Glutamatergic neuron (in vitro differentiated cells): ENCODE results near the gene CALN1. TPM values are rescaled to one million over a fixed set of nuclear protein-coding genes. Genes with fewer than 3 reads are reported as not detected.

Experiments
- DNase-seq: peaks from one replicate; pipeline ENCODE4 v3.0.0; 2022
- H3K27ac Mint-ChIP-seq: one replicate; pipeline ENCODE4 v1.8.0; 2020; ENCODE audit warnings: mild to moderate bottlenecking, mixed read lengths, inconsistent platforms; ENCODE audit not compliant: unreplicated experiment
- H3K27me3 Mint-ChIP-seq: one replicate; pipeline ENCODE4 v1.8.0; 2020; ENCODE audit warnings: mild to moderate bottlenecking, moderate library complexity, mixed read lengths, inconsistent platforms; ENCODE audit not compliant: unreplicated experiment
- H3K36me3 Mint-ChIP-seq: one replicate; pipeline ENCODE4 v1.8.0; 2020; ENCODE audit warnings: mild to moderate bottlenecking, mixed read lengths, inconsistent platforms; ENCODE audit not compliant: unreplicated experiment
- H3K4me1 Mint-ChIP-seq: one replicate; pipeline ENCODE4 v1.8.0; 2020; ENCODE audit warnings: mild to moderate bottlenecking, low read depth, mixed read lengths, inconsistent platforms; ENCODE audit not compliant: unreplicated experiment
- H3K4me3 Mint-ChIP-seq: one replicate; pipeline ENCODE4 v1.8.0; 2020; ENCODE audit warnings: mild to moderate bottlenecking, mixed read lengths, inconsistent platforms; ENCODE audit not compliant: unreplicated experiment
- H3K9me3 Mint-ChIP-seq: one replicate; pipeline ENCODE4 v1.8.0; 2020; ENCODE audit warnings: mild to moderate bottlenecking, moderate library complexity, mixed read lengths, inconsistent platforms; ENCODE audit not compliant: unreplicated experiment
- total RNA-seq: library from RNA; stranded (reverse); fragmentation: NEBNext Ultra II Directional; extraction: Animal tissue kit (Norgen Biotek cat#: 25700); gene quantifications from one replicate; pipeline ENCODE4 v1.2.1, GENCODE V29; 2021; ENCODE audit not compliant: unreplicated experiment
- TF ChIP-seq, protein P1 (sequence below): fragments of 200-600 bp; sonication (generic); IDR thresholded peaks from one replicate; pipeline ENCODE4 v1.5.0; 2021; ENCODE audit not compliant: partially characterized antibody, unreplicated experiment

The CALN1 gene
- total RNA-seq, 1 donor from 2014 or later = 3.5 TPM

DNA sequence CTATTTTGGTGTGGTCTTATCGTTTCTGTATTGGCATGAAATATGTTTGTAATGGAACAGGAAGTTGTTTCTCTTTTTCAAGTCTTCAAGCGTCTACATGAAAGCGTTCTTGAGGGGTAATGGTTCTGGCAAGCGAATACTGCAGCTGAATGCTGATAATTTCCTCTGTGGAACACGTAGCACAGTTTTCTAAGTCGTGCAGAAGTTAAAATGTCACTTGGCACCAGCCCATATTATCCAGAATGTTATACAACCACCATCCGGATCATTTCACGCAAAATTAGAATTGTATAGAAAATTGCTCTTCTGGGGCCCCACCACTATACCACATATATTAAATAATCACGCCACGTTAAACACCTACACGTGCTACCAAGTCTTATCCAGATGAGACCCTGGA is 354.3 kb downstream of the CALN1 start:
- Mint-ChIP-seq H3K4me1 (no peaks in the 10 kb centered on the region), H3K27ac (no peak overlapping the region), H3K27me3 (no peaks in the 10 kb centered on the region), H3K4me3 (no peak overlapping the region), H3K36me3 (no peaks in the 10 kb centered on the region), H3K9me3 (no peaks in the 10 kb centered on the region)
- no peak for DNase-seq
- TF ChIP-seq, protein P1, sequence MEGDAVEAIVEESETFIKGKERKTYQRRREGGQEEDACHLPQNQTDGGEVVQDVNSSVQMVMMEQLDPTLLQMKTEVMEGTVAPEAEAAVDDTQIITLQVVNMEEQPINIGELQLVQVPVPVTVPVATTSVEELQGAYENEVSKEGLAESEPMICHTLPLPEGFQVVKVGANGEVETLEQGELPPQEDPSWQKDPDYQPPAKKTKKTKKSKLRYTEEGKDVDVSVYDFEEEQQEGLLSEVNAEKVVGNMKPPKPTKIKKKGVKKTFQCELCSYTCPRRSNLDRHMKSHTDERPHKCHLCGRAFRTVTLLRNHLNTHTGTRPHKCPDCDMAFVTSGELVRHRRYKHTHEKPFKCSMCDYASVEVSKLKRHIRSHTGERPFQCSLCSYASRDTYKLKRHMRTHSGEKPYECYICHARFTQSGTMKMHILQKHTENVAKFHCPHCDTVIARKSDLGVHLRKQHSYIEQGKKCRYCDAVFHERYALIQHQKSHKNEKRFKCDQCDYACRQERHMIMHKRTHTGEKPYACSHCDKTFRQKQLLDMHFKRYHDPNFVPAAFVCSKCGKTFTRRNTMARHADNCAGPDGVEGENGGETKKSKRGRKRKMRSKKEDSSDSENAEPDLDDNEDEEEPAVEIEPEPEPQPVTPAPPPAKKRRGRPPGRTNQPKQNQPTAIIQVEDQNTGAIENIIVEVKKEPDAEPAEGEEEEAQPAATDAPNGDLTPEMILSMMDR = no peak

- TF ChIP-seq, protein P1 = no peak
- no peak for DNase-seq
- no peaks in the 10 kb centered on the region for H3K36me3 Mint-ChIP-seq
- H3K4me3 Mint-ChIP-seq = no peak overlapping the region
- no peaks in the 10 kb centered on the region for H3K27me3 Mint-ChIP-seq
- no peaks in the 10 kb centered on the region for H3K9me3 Mint-ChIP-seq
- no peaks in the 10 kb centered on the region for H3K4me1 Mint-ChIP-seq
- no peak overlapping the region for H3K27ac Mint-ChIP-seq
These were observed 354.9 kb downstream of the CALN1 start for GRCh38 chr7:72057231-72057630.

DNA sequence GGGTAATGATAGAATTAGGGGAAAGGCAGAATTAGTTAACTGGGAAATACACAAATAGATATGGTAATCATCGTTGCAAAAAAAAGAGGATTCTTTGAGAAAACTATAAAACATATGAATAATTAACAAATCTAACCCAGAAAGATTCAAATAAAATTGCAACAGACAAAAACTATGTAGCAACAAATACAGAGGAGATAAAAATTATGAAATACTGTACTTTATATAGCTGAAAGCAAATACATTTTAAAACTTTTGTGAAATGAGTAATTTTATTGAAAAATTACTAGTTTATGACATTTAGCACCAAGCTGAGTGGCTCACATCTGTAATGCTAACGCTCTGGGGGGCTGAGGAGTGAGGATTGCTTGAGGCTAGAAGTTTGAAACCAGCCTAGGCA is 356.7 kb downstream of the CALN1 start:
- Mint-ChIP-seq H3K27me3 (no peaks in the 10 kb centered on the region), H3K27ac (no peak overlapping the region), H3K4me1 (no peaks in the 10 kb centered on the region), H3K4me3 (no peak overlapping the region), H3K9me3 (no peaks in the 10 kb centered on the region), H3K36me3 (no peaks in the 10 kb centered on the region)
- no peak for DNase-seq
- TF ChIP-seq, protein P1 = no peak

- no peaks in the 10 kb centered on the region for H3K4me1 Mint-ChIP-seq
- H3K27me3 Mint-ChIP-seq = no peaks in the 10 kb centered on the region
- no peaks in the 10 kb centered on the region for H3K9me3 Mint-ChIP-seq
- H3K27ac Mint-ChIP-seq = no peak overlapping the region
- TF ChIP-seq, protein P1 = no peak
- H3K4me3 Mint-ChIP-seq = no peak overlapping the region
- DNase-seq = no peak
- H3K36me3 Mint-ChIP-seq = peaks cover 5% of the 10 kb centered on the region
These were observed 358.8 kb downstream of the CALN1 start for GRCh38 chr7:72053292-72053691.

DNA sequence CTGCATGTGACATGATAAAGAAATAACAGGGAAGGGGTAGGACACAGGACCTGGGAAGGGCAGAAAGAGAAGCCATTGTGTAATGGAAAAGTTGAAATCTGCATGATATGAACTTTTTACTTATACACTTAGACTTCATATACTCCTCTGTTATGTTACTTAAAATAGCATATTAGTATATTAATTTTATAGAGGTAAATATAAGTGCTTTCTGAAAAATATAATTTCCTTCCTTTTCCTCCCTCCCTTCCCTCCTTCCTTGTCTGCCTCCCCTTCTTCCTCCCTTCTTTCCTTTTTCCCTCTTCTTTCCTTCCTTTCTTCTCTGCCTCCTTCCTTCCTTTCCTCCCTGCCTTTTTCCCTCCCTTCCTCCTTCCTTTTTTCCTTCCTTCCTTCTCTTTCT is 363.7 kb downstream of the CALN1 start:
- TF ChIP-seq, protein P1 = no peak
- H3K4me1 Mint-ChIP-seq = no peaks in the 10 kb centered on the region
- no peak overlapping the region for H3K27ac Mint-ChIP-seq
- peaks cover 1% of the 10 kb centered on the region for H3K9me3 Mint-ChIP-seq
- DNase-seq = no peak
- no peaks in the 10 kb centered on the region for H3K27me3 Mint-ChIP-seq
- H3K36me3 Mint-ChIP-seq = peaks cover 8% of the 10 kb centered on the region
- H3K4me3 Mint-ChIP-seq = no peak overlapping the region
